ENCODE data around the gene PRCC.

Gene PRCC

GRCh38 chr1:156838972-156839371 is 71.6 kb downstream of the PRCC start:
- TF ChIP-seq TAF1 (IDR thresholded peaks at IDR 0.05; ENCODE audit: borderline replicate concordance, insufficient read depth, low read length) (no peak), POLR2AphosphoS5 (IDR thresholded peaks at IDR 0.05; ENCODE audit: low read depth, low read length) (no peak), SIN3A (IDR thresholded peaks at IDR 0.05; ENCODE audit: borderline replicate concordance, insufficient read depth, low read length) (no peak), REST (IDR thresholded peaks at IDR 0.05; ENCODE audit: insufficient read depth in 1 of 2, low read depth in 2 of 2, low read length in 2 of 2) (no peak), FOXP2 (optimal IDR thresholded peaks at IDR 0.05; ENCODE audit: borderline replicate concordance, extremely low read depth, extremely low read length, insufficient read depth) (no peak)

GRCh38 chr1:156839426-156840109 is 72.2 kb downstream of the PRCC start:
- TF ChIP-seq FOXP2 (optimal IDR thresholded peaks at IDR 0.05; ENCODE audit: borderline replicate concordance, extremely low read depth, extremely low read length, insufficient read depth) (no peak), TAF1 (IDR thresholded peaks at IDR 0.05; ENCODE audit: borderline replicate concordance, insufficient read depth, low read length) (no peak), SIN3A (IDR thresholded peaks at IDR 0.05; ENCODE audit: borderline replicate concordance, insufficient read depth, low read length) (no peak), POLR2AphosphoS5 (IDR thresholded peaks at IDR 0.05; ENCODE audit: low read depth, low read length) (no peak), REST (IDR thresholded peaks at IDR 0.05; ENCODE audit: insufficient read depth in 1 of 2, low read depth in 2 of 2, low read length in 2 of 2) (no peak)

- TF ChIP-seq POLR2AphosphoS5 (IDR thresholded peaks at IDR 0.05; ENCODE audit: low read depth, low read length) (no peak), FOXP2 (optimal IDR thresholded peaks at IDR 0.05; ENCODE audit: borderline replicate concordance, extremely low read depth, extremely low read length, insufficient read depth) (no peak), SIN3A (IDR thresholded peaks at IDR 0.05; ENCODE audit: borderline replicate concordance, insufficient read depth, low read length) (no peak), TAF1 (IDR thresholded peaks at IDR 0.05; ENCODE audit: borderline replicate concordance, insufficient read depth, low read length) (no peak), REST (IDR thresholded peaks at IDR 0.05; ENCODE audit: insufficient read depth in 1 of 2, low read depth in 2 of 2, low read length in 2 of 2) (no peak)
Measured at GRCh38 chr1:156840186-156840897, 73.0 kb downstream of the PRCC start.

GRCh38 chr1:156840898-156841279 is 73.6 kb downstream of the PRCC start:
- TF ChIP-seq POLR2AphosphoS5 (IDR thresholded peaks at IDR 0.05; ENCODE audit: low read depth, low read length) (no peak), SIN3A (IDR thresholded peaks at IDR 0.05; ENCODE audit: borderline replicate concordance, insufficient read depth, low read length) (no peak), REST (IDR thresholded peaks at IDR 0.05; ENCODE audit: insufficient read depth in 1 of 2, low read depth in 2 of 2, low read length in 2 of 2) (no peak), TAF1 (IDR thresholded peaks at IDR 0.05; ENCODE audit: borderline replicate concordance, insufficient read depth, low read length) (no peak), FOXP2 (optimal IDR thresholded peaks at IDR 0.05; ENCODE audit: borderline replicate concordance, extremely low read depth, extremely low read length, insufficient read depth) (no peak)
